IMR-90 (cell line): ENCODE measurements around the gene GXYLT2. TPM values are rescaled to one million over a fixed set of nuclear protein-coding genes. Genes with fewer than 3 reads are reported as not detected.

Experiments used
- ATAC-seq: fragments of 200-7000 bp; cut with Tn5 transposase; 2 replicates; pipeline ENCODE4 v1.9.1; 2020; ENCODE audit warnings: low read depth, mild to moderate bottlenecking, moderate library complexity
- BruUV-seq: library from RNA; stranded (reverse); fragments of 400-500 nt; replicated peaks from 2 replicates; lab custom pipeline; 2021; lab: Mats Ljungman, UMichigan
- CTCF ChIA-PET: fragments of 300-600 bp; formaldehyde crosslinking; extraction: SDS; loops from one replicate; lab custom pipeline; 2021; ENCODE audit warnings: antibody characterized with exemption; lab: Yijun Ruan, JAX
- POLR2A ChIA-PET: fragments of 300-600 bp; sonication (Branson Sonifier 250); formaldehyde crosslinking; loops from one replicate; lab custom pipeline; 2022; ENCODE audit warnings: antibody characterized with exemption; ENCODE audit not compliant: unreplicated experiment; lab: Charles Lee
- DNase-seq: peaks from one replicate; pipeline ENCODE4 v3.0.0; 2013
- H2AFZ ChIP-seq: replicated peaks from 2 replicates; pipeline ENCODE3; 2013; ENCODE audit warnings: low read length, mild to moderate bottlenecking; ENCODE audit not compliant: poor library complexity
- H2AK5ac ChIP-seq: 2 replicates; pipeline ENCODE4 v1.6.1; 2013; ENCODE audit warnings: low read depth, low read length, inconsistent platforms
- H2AK9ac ChIP-seq: replicated peaks from 2 replicates; pipeline ENCODE3; 2013; ENCODE audit warnings: mild to moderate bottlenecking, low read depth, low read length, moderate library complexity; ENCODE audit not compliant: poor library complexity
- H2BK120ac ChIP-seq: 2 replicates; pipeline ENCODE4 v1.6.1; 2013; ENCODE audit warnings: low read depth, low read length, inconsistent platforms
- H2BK15ac ChIP-seq: 3 replicates; pipeline ENCODE4 v1.6.1; 2013; ENCODE audit warnings: low read depth, low read length, inconsistent platforms
- H2BK20ac ChIP-seq: 2 replicates; pipeline ENCODE4 v1.6.1; 2013; ENCODE audit warnings: low read depth, mild to moderate bottlenecking, inconsistent platforms, low read length, moderate library complexity
- H2BK5ac ChIP-seq: 2 replicates; pipeline ENCODE4 v1.6.1; 2013; ENCODE audit warnings: mild to moderate bottlenecking, low read depth, low read length, inconsistent platforms; ENCODE audit not compliant: poor library complexity, severe bottlenecking
- H3K14ac ChIP-seq: replicated peaks from 2 replicates; pipeline ENCODE4 v1.6.1; 2013; ENCODE audit warnings: low read depth, low read length, inconsistent platforms
- H3K18ac ChIP-seq: 2 replicates; pipeline ENCODE4 v1.6.1; 2013; ENCODE audit warnings: low read depth, low read length, control low read depth
- H3K23ac ChIP-seq: 2 replicates; pipeline ENCODE4 v1.6.1; 2013; ENCODE audit warnings: low read depth, low read length, inconsistent platforms
- H3K27ac ChIP-seq: 2 replicates; pipeline ENCODE4 v1.5.1; 2013; ENCODE audit warnings: mild to moderate bottlenecking, control low read depth, low read length; ENCODE audit not compliant: insufficient read depth
- H3K27me3 ChIP-seq: 2 replicates; pipeline ENCODE4 v1.6.1; 2013; ENCODE audit warnings: low read length; ENCODE audit not compliant: control insufficient read depth, insufficient read depth
- H3K36me3 ChIP-seq: 2 replicates; pipeline ENCODE4 v1.6.1; 2013; ENCODE audit warnings: low read length, mixed read lengths; ENCODE audit not compliant: control insufficient read depth, insufficient read depth
- H3K4ac ChIP-seq: 2 replicates; pipeline ENCODE4 v1.6.1; 2013; ENCODE audit warnings: low read depth, low read length, inconsistent platforms
- H3K4me1 ChIP-seq: 2 replicates; pipeline ENCODE4 v1.6.1; 2013; ENCODE audit warnings: low read length, mixed read lengths; ENCODE audit not compliant: control insufficient read depth, insufficient read depth
- H3K4me2 ChIP-seq: 2 replicates; pipeline ENCODE4 v1.6.1; 2013; ENCODE audit warnings: low read depth, mild to moderate bottlenecking, control low read depth, low read length, moderate library complexity
- H3K4me3 ChIP-seq: 2 replicates; pipeline ENCODE4 v1.5.1; 2013; ENCODE audit warnings: low read depth, mild to moderate bottlenecking, control low read depth, low read length, moderate library complexity; ENCODE audit not compliant: insufficient read depth
- H3K56ac ChIP-seq: 2 replicates; pipeline ENCODE4 v1.6.1; 2013; ENCODE audit warnings: low read length, inconsistent platforms; ENCODE audit not compliant: insufficient read depth; ENCODE audit errors: extremely low read depth
- H3K79me1 ChIP-seq, 2 experiments: 2 replicates each; pipeline ENCODE4 v1.6.1; 2013; ENCODE audit warnings: low read length in 2 of 2, inconsistent platforms in 1 of 2, low read depth in 1 of 2
- H3K9ac ChIP-seq: 2 replicates; pipeline ENCODE4 v1.6.1; 2013; ENCODE audit warnings: low read depth, low read length, control low read depth
- H3K9me1 ChIP-seq: 2 replicates; pipeline ENCODE4 v1.6.1; 2013; ENCODE audit warnings: low read length, inconsistent platforms; ENCODE audit not compliant: insufficient read depth
- H3K9me3 ChIP-seq: 2 replicates; pipeline ENCODE4 v1.6.1; 2013; ENCODE audit warnings: low read length; ENCODE audit not compliant: control insufficient read depth, insufficient read depth
- H4K20me1 ChIP-seq: 2 replicates; pipeline ENCODE4 v1.6.1; 2013; ENCODE audit warnings: low read length, inconsistent platforms; ENCODE audit not compliant: insufficient read depth
- H4K5ac ChIP-seq: 2 replicates; pipeline ENCODE4 v1.6.1; 2013; ENCODE audit warnings: mild to moderate bottlenecking, low read depth, low read length, control low read depth
- H4K8ac ChIP-seq, 2 experiments: 2 replicates each; pipeline ENCODE4 v1.6.1; 2013; ENCODE audit warnings: low read depth in 2 of 2, low read length in 2 of 2, control low read depth in 1 of 2, inconsistent platforms in 1 of 2
- H4K91ac ChIP-seq: 2 replicates; pipeline ENCODE4 v1.6.1; 2013; ENCODE audit warnings: low read depth, low read length, inconsistent platforms; ENCODE audit not compliant: insufficient read depth
- BHLHE40 ChIP-seq: fragments of 150-350 bp; IDR thresholded peaks from 2 replicates; pipeline ENCODE4 v1.6.1; 2016; ENCODE audit warnings: mild to moderate bottlenecking, low read depth, low read length
- CHD1 ChIP-seq: IDR thresholded peaks from 2 replicates; pipeline ENCODE4 v1.6.1; 2012; ENCODE audit warnings: low read depth, low read length, improper control_type of control experiment
- FOS ChIP-seq: fragments of 150-350 bp; IDR thresholded peaks from 2 replicates; pipeline ENCODE4 v1.6.1; 2016; ENCODE audit warnings: low read depth, low read length
- MAZ ChIP-seq: IDR thresholded peaks from 2 replicates; pipeline ENCODE4 v1.6.1; 2012; ENCODE audit warnings: low read depth, mild to moderate bottlenecking, low read length, improper control_type of control experiment, moderate library complexity, borderline replicate concordance
- NFE2L2 ChIP-seq: fragments of 150-350 bp; IDR thresholded peaks from 2 replicates; pipeline ENCODE4 v1.6.1; 2016; ENCODE audit warnings: low read depth, mild to moderate bottlenecking, low read length
- POLR2A ChIP-seq: IDR thresholded peaks from 2 replicates; pipeline ENCODE4 v1.6.1; 2012; ENCODE audit warnings: mild to moderate bottlenecking, low read depth, low read length
- RAD21 ChIP-seq: IDR thresholded peaks from 2 replicates; pipeline ENCODE4 v1.6.1; 2012; ENCODE audit warnings: low read length, improper control_type of control experiment
- RCOR1 ChIP-seq: IDR thresholded peaks from 2 replicates; pipeline ENCODE4 v1.6.1; 2012; ENCODE audit warnings: mild to moderate bottlenecking, low read length, improper control_type of control experiment; ENCODE audit not compliant: insufficient replicate concordance
- RFX5 ChIP-seq: IDR thresholded peaks from 2 replicates; pipeline ENCODE4 v1.8.0; 2012; ENCODE audit warnings: low read depth, mild to moderate bottlenecking, low read length, moderate library complexity
- SMC3 ChIP-seq: fragments of 150-350 bp; IDR thresholded peaks from 2 replicates; pipeline ENCODE4 v1.6.1; 2016; ENCODE audit warnings: low read depth, mild to moderate bottlenecking, antibody characterized with exemption, low read length, moderate library complexity
- WGBS, 2 experiments: methylation state at CpG; one replicate each; pipeline versions ENCODE4 v1.1.5 to v1.1.7; 2013; ENCODE audit warnings: missing lambda C conversion rate in 2 of 2; ENCODE audit not compliant: insufficient read length in 1 of 2; ENCODE audit errors: extremely low coverage in 2 of 2; 5-methylcytosine and 5-hydroxymethylcytosine counted together
- dilution Hi-C: fragments of 300-500 bp; cut with HindIII; formaldehyde crosslinking; loops from one replicate; pipeline ENCODE4 v1.14.3; 2018; ENCODE audit warnings: low sequenced_read_pairs; ENCODE audit not compliant: unreplicated experiment
- in situ Hi-C: fragments of 300-500 bp; cut with MboI; formaldehyde crosslinking; loops from 3 replicates; pipeline ENCODE4 v1.14.3; 2019; ENCODE audit warnings: low sequenced_read_pairs, inconsistent platforms, mixed read lengths
- intact Hi-C: fragments of 100-400 bp; cut with micrococcal nuclease; formaldehyde crosslinking; loops from 2 replicates; pipeline ENCODE4 v1.10.0; 2022
- polyA plus RNA-seq, 3 experiments: library from polyadenylated mRNA; depleted of rRNA; stranded (reverse); fragments of >200 nt; gene quantifications; 2 replicates each; pipeline ENCODE4 v1.2.3, GENCODE V29; 2012; ENCODE audit warnings: low replicate concordance in 1 of 3
- total RNA-seq: library from RNA; depleted of rRNA; stranded (reverse); fragments of >200 nt; gene quantifications from 2 replicates; pipeline ENCODE4 v1.2.3, GENCODE V29; 2012
- TF ChIP-seq, protein P1 (sequence below): conservative IDR thresholded peaks from 2 replicates; pipeline ENCODE4 v1.5.1; 2012; ENCODE audit warnings: mild to moderate bottlenecking, low read depth, low read length, improper control_type of control experiment
- TF ChIP-seq, protein P2 (sequence below): fragments of 150-350 bp; IDR thresholded peaks from 2 replicates; pipeline ENCODE4 v1.6.1; 2016; ENCODE audit warnings: low read depth, mild to moderate bottlenecking, low read length, moderate library complexity, borderline replicate concordance

GXYLT2 gene
- total and polyA plus RNA-seq, 2 of the 4 experiments (the other 2 are of a cell fraction) = 5.7 to 11.1 TPM

DNA sequence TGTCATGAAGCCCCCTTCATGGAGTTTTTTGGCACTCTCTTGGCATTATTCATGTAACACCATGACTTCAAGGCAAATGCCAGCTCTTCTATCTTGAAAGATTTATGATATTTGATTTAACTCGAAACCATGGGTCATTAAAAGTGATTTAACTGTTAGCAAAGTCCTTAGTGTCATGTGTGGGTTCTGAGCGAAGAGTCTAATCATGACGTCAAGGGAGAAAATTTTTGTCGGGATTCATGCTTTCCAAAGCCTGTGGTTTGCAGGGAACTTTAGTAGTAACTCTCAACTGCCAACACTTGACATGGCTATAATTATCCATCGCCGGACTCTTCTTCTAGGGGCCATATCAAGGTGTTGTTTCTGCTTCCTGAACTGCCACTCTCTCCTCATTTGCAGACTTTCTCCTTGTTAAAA lies 11.5 kb downstream of the GXYLT2 start:
- H2AK9ac ChIP-seq = no peak overlapping the region
- H3K4me3 ChIP-seq = no peak overlapping the region
- H3K9me1 ChIP-seq = peaks cover 7% of the 10 kb centered on the region; the same call in 1 of the 2 replicates
- no TSS peak for BruUV-seq
- H3K27me3 ChIP-seq = no peaks in the 10 kb centered on the region
- no peak overlapping the region for H4K5ac ChIP-seq
- no peak overlapping the region for H2BK5ac ChIP-seq
- no peak for TF ChIP-seq SMC3
- no peak for TF ChIP-seq FOS
- no peak for TF ChIP-seq BHLHE40
- TF ChIP-seq NFE2L2 = no peak
- TF ChIP-seq, protein P1, sequence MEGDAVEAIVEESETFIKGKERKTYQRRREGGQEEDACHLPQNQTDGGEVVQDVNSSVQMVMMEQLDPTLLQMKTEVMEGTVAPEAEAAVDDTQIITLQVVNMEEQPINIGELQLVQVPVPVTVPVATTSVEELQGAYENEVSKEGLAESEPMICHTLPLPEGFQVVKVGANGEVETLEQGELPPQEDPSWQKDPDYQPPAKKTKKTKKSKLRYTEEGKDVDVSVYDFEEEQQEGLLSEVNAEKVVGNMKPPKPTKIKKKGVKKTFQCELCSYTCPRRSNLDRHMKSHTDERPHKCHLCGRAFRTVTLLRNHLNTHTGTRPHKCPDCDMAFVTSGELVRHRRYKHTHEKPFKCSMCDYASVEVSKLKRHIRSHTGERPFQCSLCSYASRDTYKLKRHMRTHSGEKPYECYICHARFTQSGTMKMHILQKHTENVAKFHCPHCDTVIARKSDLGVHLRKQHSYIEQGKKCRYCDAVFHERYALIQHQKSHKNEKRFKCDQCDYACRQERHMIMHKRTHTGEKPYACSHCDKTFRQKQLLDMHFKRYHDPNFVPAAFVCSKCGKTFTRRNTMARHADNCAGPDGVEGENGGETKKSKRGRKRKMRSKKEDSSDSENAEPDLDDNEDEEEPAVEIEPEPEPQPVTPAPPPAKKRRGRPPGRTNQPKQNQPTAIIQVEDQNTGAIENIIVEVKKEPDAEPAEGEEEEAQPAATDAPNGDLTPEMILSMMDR = no peak
- TF ChIP-seq MAZ = no peak
- no peak for TF ChIP-seq RCOR1
- TF ChIP-seq POLR2A = no peak
- TF ChIP-seq RAD21 = no peak
- TF ChIP-seq, protein P2, sequence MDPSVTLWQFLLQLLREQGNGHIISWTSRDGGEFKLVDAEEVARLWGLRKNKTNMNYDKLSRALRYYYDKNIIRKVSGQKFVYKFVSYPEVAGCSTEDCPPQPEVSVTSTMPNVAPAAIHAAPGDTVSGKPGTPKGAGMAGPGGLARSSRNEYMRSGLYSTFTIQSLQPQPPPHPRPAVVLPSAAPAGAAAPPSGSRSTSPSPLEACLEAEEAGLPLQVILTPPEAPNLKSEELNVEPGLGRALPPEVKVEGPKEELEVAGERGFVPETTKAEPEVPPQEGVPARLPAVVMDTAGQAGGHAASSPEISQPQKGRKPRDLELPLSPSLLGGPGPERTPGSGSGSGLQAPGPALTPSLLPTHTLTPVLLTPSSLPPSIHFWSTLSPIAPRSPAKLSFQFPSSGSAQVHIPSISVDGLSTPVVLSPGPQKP = no peak
- TF ChIP-seq CHD1 = no peak
- TF ChIP-seq RFX5 = no peak
- H3K23ac ChIP-seq = no peak overlapping the region
- DNase-seq = no peak
- H4K8ac ChIP-seq = no peak overlapping the region
- ChIA-PET CTCF (no interaction called here), POLR2A (no interaction called here)
- H3K14ac ChIP-seq = no peak overlapping the region
- WGBS, 2 experiments = no CpG with 5 or more reads among the region's 6 CpGs
- no peaks in the 10 kb centered on the region for H3K9me3 ChIP-seq
- H2BK15ac ChIP-seq = no peak overlapping the region
- no peak overlapping the region for H3K27ac ChIP-seq
- no peak overlapping the region for H2BK20ac ChIP-seq
- peaks cover 1% of the 10 kb centered on the region; the same call in 1 of the 2 replicates for H3K36me3 ChIP-seq
- H3K9ac ChIP-seq = no peak overlapping the region
- H2AK5ac ChIP-seq = no peak overlapping the region
- peaks cover 9% of the 10 kb centered on the region for H3K4me1 ChIP-seq
- H4K20me1 ChIP-seq = no peaks in the 10 kb centered on the region
- H3K18ac ChIP-seq = no peak overlapping the region
- no peak overlapping the region for H2AFZ ChIP-seq
- dilution Hi-C loops = no loop called here
- H3K4ac ChIP-seq = no peak overlapping the region
- intact Hi-C loops = no loop called here
- peaks cover 3 to 20% of the 10 kb centered on the region in 2 experiments for H3K79me1 ChIP-seq
- in situ Hi-C loops = no loop called here
- no peak overlapping the region for H3K56ac ChIP-seq
- no peak overlapping the region for H3K4me2 ChIP-seq
- H4K91ac ChIP-seq = no peak overlapping the region
- H2BK120ac ChIP-seq = no peak overlapping the region
- no peak for ATAC-seq
